Stimulated activated CD4-positive, alpha-beta T cell treated with anti-CD3 and anti-CD28 coated beads, Interleukin-4, amount 100 ng/mL, for 48 hours (primary cell): ENCODE measurements around the gene STARD5.
"Not testable (repeated sequence)": the region's sequence is repeated elsewhere in the genome, so short reads cannot be mapped to it uniquely, and the experiment has no call there.

Source experiments
- DNase-seq, 2 donors: peaks; one replicate each; pipeline ENCODE4 v3.0.0-alpha.2; 2020; ENCODE audit warnings: low read depth in 2 of 2

Gene STARD5

DNA sequence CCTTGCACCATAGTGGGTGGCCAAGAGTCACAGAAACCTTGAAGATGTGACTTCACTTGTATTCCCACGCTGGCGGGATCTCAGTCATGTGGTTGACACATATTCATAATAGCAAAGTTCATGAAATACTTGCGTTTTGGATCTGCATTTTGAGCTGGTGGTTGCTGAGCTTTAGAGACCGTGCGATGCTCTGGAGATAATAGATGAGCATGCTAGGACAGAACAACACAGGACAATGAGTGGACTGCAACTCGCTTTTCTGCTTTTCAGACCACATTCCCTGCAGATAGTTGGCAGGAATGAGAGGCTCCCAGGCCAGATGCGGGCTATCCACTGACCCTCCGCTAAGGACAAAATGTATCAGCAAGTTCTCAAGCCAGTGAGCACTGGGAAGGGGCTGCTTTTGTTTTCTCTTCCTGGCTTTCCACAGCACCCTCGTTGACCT lies 13.8 kb upstream of the STARD5 start:
- DNase-seq, result no peak

DNA sequence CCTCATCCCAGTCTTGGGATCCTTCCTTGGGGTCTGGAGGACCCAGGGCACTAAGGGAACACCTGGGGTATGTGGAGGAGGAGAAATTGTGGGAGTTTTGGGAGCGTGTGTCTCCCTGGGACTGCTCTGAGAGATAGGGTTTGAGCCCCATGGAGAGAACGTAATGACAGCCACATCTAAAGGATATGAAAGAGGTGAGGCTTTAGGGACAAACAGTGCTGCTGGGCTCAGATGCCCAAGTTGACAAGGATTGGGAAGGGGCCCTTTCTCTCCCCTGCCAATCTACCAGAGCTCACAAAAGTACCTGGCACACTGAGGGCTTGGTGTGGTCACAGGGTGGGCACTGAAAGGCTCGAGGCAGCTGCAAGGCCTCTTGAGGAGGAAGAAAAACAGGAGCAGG lies 13.3 kb upstream of the STARD5 start:
- no peak for DNase-seq

DNA sequence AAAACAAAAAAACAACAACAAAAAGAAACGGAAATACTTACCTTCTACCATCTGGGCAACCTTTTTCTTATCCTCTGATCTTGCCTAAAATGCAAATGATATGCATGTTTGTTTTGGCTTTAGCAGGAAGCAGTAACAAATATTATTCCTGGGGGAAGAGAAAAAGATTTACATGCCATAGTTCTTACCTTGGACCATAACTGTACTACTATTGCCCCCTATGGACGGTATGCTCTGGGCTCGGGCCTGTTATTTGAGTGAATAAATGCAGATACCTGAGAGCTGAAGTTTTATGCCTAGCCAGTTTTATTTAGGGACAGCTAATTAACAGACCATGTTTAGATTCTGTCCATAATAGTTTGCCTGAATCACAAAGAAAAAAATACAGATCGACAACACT lies 12.6 kb upstream of the STARD5 start:
- DNase-seq, result no peak

DNA sequence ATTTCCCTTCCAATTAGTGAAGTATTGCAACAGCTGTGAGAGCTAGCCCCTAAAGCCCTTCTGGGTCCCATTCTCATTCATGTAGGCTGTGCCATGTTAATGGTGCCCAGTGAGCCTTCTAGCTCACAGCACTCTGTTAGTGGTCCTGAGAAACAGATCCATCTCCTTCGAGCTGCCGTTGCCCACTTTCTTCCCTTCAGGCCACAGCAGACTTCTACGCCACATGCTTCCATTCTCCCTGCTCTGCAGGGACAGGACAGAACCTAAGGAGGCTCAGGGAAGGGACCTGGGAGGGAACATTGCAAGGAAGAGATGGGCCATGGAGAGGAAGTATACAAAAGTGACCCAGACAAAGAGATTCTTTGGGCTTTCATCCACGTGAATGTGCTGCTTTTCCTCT lies 11.7 kb upstream of the STARD5 start:
- DNase-seq, result no peak

DNA sequence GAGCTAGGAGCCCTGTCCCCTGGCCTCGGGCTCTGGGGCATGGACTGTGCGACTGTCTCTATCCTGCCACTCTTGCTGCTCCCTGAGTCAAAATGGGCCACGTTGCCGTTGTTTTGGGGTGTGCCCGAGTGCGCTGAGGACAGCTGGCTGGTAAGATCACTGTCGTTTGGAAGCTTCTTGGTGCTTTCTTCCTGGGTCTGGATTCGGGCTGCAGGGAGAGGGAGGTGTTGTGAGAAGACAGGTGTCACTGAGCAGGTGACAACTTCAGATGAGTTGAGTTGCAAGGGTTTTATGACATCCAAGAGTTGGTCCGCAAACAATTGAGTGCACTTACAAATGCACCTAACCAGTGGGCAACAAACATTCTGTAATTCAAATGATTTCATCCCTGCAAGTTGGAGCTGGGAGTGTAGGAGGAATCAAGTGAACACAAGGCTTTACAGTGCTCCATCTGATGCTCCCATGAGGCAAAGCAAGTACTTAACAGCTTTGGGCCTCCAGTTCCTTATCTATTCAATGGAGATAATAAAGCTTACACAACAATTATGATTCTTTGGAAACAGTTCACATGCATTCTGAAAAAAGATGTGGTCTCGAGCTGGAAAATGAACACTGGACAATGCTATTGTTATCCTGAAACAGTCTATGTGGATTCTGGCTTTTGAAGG lies 11.0 kb upstream of the STARD5 start:
- DNase-seq, result no peak

DNA sequence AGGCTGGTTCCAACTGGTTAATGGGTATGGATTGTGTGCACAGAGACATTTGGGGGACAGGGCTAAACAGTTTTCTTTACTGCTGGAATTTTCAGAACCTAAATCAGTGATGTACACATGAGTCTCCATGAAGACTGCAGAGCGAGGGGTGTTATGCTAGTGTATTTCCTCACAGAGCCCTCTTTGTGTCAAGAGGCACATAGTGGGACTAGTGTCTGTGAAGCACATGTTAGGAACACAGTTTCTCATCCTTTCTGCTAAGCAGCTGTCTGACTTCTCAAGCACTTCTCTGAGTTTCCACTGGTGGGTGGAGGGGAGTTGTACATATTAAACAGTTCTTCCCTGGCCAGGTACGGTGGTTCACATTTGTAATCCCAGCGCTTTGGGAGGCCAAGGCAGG lies 9.4 kb upstream of the STARD5 start:
- no peak for DNase-seq

DNA sequence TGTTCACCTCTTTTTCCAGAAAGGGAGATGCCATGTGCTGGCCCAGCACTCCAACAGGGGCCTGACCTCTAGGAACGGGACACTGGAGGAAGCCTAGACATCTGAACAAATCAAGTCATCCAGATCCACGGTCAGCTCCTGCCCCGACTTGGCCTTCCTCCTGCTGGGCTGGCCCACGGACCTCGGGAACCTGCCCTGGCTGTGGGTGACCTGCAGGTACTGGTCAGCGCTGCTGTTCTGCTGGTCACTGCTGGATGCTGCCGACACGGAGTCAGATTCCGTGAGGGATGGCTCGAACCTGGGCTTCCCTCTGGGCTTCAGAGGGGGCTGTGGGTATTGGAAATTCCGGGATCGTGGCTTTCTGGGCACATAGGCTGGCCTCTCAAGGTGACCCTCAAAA lies 8.4 kb upstream of the STARD5 start:
- no peak for DNase-seq

DNA sequence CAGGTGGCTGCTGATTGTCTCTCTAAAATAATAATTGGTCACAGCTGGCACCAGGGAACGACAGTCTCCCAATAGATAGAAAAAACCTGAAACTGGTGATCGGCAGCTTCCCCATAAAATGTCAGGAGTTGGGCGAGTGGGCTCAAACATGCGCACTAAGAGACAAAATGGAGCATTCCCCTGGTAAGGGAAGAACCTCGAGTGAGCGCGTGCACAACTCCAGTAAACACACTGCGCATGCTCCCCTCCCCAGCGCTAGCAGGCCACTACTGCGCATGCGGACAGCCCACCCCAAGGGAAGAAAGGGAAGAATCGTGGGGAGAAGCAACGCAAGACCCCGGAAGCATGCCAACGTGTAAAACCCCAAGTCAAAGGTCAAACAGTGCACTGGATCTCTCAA lies 7.7 kb upstream of the STARD5 start:
- no peak for DNase-seq

DNA sequence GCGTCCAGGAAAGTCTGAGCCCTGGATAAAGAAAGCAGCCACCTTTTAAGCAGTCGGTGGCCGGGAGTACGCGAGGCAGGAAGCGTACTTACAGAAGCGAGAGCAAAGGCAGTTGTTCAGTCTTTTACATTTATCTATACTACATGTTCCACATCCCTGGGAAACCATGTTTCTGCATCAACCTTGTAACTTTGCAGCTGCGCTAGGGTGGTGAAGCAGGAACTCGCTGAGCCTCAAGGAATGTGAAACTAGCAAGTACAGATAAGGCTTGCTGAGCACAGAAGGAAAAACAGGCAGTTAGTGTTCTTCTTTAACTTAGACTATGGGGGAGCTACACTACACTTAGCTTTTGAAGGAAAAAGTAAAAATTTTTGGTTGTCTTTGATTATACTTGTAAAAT lies 7.2 kb upstream of the STARD5 start:
- DNase-seq, result not testable (repeated sequence)

DNA sequence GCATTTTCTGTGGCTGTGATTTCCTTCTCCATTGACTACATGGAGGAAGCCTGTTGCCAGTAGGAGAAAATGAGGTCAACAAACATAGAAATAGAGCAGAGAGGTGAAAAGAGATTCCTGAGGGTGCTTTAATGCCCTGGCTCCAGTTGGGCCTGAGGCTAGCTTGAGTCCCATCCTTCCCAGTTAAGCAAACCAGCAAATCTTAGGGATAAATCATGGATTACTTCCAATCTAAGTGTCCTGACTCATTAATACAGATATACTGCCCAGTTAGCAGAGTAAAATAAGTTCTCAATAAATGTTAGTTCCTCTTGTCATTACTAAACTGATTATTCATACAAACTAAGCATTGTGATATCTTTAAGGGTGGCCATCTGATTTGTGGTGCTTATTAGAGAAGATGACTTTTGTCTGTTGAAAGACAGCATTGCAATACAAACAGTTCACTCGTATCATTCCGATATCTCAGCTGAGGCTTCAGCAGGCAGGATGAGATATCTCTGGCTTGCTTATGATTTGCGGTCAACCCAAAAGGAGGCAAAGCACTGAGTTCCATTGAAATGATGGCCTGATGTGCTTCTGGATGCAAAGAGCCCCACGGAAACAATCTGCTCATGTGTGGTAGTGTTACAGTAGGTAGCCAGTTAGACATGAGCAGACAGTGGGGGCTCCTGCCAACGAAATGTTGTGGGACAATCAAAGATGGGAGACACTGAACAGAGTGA lies 6.6 kb upstream of the STARD5 start:
- no peak for DNase-seq

DNA sequence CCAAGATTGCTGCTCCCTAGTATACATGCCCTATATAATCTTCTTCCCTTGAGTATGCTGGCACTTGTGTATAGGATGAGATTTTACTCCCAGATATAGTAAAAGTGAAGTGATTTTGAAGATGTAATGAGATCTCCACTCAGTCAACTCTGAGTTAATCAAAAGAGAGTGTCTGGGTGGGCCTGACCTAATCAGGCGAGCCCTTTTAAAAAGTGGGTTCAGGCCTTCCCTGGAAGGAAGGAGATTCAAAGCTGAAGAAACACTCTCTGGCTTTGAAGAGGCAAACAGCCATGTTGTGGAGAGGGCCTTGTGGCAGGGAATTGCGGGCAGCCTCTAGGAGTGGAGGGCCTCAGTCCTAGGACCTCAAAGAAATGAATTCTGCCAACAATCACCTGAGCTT lies 5.5 kb upstream of the STARD5 start:
- DNase-seq, result no peak

DNA sequence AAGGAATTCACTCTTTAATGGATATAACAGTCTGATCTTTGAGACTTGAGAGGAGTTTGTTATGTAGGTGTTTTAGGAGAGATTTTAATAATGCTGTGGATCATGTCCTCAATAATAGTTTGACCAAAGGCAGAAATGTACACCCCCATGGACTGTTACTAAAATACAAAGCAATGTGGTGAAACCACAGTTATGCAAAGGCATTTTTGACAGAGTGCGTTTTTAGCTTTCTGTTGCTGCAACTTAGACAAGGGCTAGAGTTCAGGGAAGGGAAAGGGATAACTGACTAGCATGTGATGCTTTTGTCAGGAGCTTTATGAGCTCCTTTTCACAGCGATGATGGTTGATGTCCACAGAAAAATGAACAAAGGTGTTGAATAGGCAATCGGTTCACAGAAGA lies 3.6 kb upstream of the STARD5 start:
- no peak for DNase-seq

DNA sequence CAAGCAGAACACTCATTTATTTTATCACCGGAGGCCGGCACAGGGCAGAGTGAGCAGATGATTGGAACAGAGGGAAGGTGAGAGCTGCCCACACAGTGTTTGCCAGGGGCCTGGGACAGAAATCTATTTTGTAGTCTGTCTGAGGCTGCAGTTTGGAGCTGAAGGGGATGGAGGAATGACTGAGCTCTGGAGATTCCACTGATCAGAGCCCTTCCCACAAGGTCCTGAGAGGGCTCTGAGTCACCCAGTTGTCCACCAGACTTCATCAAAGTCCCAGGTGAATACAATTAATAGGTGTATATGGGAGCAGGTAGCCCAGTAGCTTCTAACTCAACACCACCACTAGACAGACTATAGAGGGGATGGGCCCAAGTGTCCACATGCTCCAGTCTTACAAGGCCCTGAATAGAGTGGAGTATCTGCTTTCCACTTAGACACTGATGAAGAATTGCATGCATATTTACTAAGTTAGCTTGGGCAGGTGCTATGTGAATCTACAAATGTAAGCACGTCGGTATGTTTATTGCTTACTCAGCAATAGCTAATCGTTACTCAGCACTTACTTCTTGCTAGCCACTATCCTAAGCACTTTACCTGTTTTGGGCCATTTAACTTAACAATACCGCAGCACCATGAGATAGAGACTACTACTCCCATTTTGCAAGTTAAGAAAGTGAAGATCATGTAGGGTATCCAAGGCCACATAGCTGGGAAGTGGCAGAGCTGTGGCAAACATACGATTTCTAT lies 2.7 kb upstream of the STARD5 start:
- DNase-seq, result no peak

DNA sequence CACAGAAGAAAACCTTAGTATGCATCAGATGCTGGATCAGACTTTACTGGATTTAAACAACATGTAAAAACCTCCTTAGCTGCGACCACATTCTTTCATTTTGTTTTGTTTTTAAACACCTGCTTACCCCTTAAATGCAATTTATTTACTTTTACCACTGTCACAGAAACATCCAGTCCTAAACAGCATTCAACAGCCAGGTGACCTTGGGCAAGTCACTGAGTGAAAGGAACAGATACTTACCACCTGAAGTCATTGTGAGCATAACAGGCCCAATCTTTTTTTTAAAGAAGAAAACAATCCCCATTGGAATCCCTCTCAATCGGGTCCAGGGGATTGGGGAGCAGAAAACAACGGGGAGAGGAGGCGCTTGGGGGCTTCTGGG lies 390 bp downstream of the STARD5 start:
- DNase-seq, result no peak

DNA sequence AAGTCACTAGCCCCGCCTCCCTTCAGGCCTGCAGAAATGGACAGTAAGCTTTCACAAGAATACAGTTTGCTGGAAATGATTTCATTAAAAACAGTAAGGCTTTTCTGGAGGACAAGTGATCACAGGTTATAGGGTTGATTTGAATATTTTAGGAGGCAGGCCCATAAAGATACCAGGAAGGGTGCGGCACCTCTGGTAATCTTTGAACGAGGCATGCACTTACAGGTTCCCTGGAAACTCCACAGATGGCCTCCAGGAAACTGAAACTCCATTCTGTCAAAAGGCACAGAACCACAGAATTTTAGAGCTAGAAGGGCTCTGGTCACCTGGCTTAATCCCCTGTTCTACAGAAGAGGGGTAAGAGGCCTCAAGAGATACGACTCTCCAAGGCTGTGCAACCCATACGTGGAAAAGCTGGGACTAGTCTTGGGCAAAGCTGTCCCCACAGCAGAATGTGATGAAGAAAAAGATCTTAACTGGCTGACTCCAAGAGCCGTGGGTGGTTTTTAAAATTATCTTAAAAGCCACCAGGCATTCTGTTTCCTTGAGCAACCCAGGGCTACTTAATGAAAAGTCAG lies 1.2 kb downstream of the STARD5 start:
- no peak for DNase-seq

DNA sequence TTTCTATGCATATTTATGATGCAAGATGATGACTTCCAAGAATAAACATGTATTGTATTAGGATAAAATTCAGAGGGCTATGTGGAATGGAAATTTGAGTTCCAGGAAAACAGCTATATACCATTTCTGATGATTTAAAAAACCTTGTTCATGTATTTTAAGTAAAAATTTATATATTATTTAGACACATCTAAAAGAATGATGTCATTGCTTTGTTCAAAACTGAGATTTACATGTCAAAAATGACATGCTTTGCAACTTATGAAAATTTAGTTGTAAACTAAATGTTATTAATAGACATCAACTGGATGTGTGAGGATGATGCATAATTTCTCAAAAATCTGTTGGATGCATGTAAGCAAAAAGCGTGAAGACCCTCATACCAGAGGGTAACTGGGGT lies 2.3 kb downstream of the STARD5 start:
- DNase-seq, result no peak

DNA sequence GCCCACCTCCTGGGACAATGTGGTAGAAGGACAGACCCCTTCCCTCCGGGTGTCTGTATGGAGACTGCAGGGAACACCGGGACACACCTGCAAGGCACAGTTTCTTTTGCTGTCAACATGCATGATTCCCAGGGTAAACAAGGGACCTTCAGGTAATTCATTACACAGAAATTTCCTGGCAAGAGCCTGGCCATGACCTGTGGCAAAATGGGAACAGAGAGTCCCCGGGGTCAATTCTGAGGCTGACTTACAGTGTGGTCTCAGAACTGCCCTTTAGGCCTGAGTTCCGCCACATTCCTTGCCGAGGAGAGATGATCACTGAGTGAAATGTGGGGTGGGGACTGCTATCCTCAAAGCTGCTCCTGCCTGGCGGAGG lies 6.3 kb downstream of the STARD5 start:
- DNase-seq, result no peak

DNA sequence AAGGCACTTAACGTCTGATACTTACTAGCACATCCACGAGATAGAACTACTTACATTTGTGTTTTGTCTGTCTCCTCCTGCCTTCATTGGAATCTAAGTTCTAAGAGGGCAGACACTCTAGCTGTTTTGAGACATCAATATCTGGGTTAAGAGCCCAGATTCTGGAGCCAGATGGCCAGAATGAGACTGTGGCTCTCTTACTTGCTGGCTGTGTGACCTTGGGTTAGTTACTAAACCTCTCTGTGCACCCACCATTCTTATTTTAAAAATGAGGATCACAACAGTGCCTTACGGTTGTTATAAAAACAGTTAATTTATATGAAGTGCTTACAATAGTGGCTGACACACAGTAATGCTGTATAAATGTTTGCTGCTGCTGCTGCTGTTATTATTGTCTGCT lies 7.7 kb downstream of the STARD5 start:
- DNase-seq, result no peak

DNA sequence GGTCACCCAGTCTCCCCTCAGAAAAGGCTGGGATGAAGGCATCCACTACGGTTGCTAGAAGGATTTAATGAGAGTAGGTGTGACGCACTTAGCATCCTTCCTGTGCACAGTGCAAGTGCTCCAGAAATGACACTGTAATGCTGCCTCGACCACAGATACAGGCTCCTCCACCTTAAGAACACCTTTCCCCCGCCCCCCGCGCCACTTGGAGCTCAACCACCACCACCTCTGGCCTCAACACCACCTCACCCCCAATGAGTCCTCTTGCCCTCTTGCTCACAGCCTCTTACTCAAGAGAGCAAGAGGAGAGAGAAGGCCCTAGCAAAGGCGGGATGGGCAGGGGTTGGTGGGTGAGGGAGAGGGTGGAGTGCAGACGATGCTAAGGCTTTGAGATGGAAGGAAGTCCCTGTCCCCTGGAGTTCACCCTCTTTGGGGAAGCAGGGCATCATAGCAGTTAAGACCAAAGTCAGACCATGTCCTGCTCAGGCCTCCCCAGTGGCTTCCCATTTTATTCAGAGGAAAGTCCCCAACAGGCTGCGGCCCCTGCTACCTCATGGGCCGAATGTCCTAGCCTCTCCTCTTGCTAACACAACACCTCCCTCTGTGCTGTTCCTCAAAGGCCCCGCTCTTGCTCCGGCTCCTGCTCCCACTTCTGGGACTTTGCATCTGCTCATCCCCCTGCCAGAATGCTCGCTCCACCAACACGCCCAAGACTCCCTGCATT lies 8.3 kb downstream of the STARD5 start:
- DNase-seq, result no peak

DNA sequence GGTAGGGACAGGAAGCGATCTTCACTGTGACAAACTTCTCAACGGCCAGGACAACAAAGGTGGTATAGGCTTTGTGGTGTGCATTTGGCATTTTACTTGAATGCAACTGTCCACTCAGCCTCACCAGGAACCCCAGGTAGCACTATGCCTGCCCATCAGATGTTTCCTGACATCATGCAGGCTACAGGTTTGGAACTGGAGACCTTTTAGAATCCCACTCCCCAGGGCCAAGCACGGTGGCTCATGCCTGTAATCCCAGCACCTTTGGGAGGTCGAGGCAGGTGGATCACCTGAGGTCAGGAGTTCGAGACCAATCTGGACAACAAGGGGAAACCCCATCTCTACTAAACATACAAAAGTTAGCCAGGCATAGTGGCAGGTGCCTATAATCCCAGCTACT lies 9.6 kb downstream of the STARD5 start:
- DNase-seq, result no peak

DNA sequence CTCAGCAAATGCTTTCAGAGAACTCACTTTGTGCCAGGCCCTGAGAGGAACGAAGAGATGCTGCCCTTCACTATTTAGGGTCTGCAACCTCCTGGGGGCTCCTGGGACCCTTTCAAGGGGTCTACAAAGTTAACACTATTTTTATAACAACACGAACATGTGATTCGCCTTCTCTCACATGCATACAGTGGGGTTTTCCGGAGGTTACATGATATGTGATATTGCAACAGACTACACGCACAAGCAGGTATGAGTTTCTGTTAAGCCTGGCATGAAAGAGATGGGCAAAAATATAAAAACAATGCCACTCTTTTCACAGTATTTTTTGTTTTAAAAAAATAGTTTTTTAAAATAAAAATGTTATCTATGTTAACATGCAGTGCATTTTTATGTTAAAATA lies 10.3 kb downstream of the STARD5 start:
- DNase-seq, result no peak
